ENCODE measurements around the gene RTN4RL1.

DNA sequence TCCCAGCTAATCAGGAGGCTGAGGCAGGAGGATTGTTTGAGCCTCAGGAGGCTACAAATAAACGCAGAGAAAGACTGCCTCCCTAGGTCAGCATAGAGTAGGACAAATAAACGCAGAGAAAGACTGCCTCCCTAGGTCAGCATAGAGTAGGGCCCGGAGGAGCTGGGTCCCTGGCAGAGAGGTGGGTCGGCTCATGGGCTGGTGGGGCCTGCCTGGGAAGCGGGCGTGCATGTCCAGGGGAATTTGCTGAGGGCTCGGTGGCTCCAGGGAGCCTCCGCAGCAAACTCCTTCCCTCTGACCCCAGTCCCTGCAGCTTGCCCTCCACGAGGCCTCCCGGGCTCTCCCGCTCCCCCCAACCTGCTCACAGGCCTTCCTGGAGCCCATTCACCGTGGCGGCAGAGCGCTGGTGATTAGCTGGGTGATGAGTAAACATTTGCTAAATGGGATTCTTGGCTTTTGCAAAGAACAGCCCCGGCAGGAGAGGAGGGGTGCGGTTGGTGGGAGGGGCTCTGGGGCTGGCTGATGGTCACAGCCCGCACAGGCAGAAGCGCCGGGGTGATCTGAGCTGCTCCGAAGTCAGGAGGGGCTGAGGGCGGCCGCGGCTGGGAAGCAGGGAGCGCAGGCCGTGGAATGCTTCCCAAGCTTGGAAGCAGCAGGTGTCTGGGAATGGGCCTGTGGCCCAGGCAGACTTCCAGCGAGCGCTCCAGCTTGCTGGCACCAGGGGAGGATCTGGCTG lies 93.1 kb downstream of the RTN4RL1 start:
- TF ChIP-seq, protein P1, sequence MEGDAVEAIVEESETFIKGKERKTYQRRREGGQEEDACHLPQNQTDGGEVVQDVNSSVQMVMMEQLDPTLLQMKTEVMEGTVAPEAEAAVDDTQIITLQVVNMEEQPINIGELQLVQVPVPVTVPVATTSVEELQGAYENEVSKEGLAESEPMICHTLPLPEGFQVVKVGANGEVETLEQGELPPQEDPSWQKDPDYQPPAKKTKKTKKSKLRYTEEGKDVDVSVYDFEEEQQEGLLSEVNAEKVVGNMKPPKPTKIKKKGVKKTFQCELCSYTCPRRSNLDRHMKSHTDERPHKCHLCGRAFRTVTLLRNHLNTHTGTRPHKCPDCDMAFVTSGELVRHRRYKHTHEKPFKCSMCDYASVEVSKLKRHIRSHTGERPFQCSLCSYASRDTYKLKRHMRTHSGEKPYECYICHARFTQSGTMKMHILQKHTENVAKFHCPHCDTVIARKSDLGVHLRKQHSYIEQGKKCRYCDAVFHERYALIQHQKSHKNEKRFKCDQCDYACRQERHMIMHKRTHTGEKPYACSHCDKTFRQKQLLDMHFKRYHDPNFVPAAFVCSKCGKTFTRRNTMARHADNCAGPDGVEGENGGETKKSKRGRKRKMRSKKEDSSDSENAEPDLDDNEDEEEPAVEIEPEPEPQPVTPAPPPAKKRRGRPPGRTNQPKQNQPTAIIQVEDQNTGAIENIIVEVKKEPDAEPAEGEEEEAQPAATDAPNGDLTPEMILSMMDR (IDR thresholded peaks at IDR 0.05) = no peak
- TF ChIP-seq POLR2AphosphoS5 (IDR thresholded peaks at IDR 0.05) = no peak
- TF ChIP-seq POLR2A (IDR thresholded peaks at IDR 0.05) = no peak
